Anterior cingulate cortex (tissue), 58 donors: Measurements from ENCODE around the gene LIPK.
A peak's percentile ranks its signal among the peaks of the same experiment; 100 is the strongest.
"Not testable (repeated sequence)": the region's sequence is repeated elsewhere in the genome, so short reads cannot be mapped to it uniquely, and the experiment has no call there.

Source experiments
- DNase-seq, 58 donors: peaks; one replicate each; lab custom pipeline; 2025; lab: John Stamatoyannopoulos, UW

Gene LIPK, protein sequence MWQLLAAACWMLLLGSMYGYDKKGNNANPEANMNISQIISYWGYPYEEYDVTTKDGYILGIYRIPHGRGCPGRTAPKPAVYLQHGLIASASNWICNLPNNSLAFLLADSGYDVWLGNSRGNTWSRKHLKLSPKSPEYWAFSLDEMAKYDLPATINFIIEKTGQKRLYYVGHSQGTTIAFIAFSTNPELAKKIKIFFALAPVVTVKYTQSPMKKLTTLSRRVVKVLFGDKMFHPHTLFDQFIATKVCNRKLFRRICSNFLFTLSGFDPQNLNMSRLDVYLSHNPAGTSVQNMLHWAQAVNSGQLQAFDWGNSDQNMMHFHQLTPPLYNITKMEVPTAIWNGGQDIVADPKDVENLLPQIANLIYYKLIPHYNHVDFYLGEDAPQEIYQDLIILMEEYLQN

DNA sequence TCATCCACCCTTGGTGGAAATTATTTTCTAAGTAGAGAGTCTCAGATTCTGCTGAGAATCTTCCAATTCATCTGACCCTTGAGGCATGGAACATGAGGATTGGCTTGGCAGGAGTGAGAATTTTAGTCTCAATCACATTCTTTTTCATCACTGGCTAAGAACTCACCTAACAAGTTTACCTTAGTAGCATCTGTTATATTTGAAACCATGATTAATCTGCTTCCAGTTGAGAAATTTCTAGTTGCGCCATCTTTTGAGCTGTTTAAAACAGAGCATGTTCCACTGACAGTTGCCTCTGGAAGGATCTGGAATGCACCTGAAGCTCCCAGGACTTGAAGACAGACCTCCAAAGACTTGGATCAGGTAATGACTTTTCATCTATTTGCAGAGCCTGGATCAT is at the start of gene LIPK:
TSS of gene LIPK (plus strand) at position 292 of the 400 bp plus-strand sequence. CDS start 18,295 bp downstream, outside the sequence.
- no peak for DNase-seq

DNA sequence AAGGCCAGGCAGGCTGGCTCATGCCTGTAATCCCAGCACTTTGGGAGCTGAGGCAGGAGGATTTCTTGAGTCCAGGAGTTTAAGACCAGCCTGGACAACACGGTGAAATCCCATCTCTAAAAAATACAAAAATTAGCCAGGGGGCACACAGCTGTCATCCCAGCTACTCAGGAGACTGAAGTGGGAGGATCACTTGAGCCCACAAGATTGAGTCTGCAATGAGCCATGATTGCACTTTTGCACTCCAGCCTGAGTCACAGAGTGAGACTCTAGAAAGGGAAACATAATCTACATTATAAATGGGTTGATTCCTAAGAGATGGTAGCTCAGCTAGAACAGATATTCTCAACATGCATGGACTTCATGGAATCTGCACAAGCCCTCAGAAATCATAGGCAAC is 48.1 kb upstream of the LIPK start:
- no peak for DNase-seq

DNA sequence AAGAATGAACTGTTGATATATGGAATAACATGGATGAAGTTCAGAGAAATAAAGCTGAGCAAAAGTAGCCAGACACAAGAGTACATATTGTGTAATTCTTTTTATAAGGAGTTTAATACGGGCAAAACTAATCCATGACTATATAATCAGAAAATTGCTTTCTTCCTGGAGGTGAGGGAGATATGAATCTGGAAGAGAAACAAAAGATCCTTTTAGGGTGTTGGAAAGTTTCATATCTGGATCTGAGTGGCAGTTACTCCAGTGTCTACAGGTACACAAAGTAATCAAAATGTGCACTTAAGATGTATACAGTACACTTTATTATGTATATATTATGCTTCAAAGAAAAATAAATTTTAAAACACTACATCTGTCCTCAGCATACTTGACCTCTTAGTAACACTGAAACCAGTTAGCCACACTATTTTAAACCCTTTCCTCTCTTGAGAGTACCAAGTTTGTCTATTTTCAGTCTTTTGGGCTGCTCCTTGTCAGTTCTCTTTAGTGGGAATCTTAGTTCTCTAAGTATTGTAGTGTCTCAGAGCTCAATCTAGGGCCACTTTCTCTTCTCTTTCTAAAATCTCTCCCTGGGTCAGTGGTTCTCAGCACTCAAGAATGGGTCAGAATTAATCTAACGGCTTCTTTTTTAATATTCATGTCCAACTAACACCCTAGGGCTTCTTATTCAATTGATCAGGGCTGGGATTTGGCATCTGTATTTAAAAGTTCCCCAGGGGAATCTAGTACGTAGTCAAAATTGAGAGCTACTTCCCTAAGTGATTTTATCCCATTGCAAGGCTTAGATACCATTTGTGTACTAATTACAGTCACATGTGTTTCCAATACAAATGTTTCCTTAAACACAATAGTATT is 46.1 kb upstream of the LIPK start:
- DNase-seq, result no peak

DNA sequence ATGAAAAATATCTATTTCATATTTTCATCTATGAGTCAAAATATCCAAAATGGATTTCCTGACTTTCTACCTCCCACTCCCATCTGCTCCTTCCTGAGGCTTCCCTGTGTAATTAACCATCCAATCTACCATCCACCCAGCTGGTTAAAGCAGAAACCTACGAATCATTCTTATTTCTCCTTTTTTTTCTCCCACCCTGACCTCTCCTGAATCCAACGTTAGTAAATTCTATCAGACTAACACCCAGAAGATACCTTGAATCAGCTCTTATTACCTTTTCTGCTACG is 45.5 kb upstream of the LIPK start:
- DNase-seq, result no peak

DNA sequence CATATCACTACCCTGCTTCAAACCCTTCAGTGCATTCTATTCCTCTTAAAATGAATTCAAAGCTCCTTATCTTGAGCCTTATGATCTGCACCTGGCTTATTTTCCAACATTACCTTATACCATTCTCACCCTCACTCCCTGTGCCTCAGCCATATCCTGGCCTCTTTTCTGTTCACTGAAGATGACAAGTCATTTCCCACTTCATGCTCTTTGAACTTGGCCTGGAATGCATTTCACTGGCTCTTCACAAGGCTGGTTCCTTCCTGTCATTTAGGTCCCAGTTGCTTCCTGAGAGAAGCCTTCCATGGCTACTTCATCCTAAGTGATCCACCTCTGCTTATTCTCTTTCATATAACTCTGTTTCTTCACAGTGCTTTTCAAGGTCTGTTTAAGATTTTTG is 45.0 kb upstream of the LIPK start:
- no peak for DNase-seq

DNA sequence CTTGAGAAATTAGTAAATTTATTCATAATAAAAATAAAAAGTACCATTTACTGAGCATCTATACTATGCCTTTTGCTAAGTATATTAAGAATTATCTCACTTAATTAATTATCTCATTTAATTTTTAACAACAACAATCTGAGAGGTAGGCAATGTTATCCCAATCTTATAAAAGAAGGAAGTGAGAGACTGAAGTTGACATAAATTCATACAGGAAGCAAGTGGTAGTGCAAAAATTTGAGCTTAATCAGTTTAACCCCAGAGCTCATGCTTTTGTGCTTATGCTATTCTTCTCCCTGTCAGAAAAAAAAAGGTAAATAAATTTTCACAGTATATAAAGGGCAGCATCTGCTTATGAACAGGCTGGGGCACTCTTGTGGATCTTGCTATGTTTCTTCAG is 44.5 kb upstream of the LIPK start:
- no peak for DNase-seq

DNA sequence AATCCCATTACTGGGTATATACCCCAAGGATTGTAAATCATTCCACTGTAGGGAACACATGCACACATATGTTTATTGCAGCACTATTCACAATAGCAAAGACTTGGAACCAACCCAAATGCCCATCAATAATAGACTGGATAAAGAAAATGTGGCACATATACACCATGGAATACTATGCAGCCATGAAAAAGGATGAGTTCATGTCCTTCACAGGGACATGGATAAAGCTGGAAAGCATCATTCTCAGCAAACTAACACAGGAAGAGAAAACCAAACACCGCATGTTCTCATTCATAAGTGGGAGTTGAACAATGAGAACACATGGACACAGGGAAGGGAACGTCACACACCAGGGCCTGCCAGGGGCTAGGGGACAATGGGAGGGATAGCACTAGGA is 42.9 kb upstream of the LIPK start:
- not testable (repeated sequence) for DNase-seq

DNA sequence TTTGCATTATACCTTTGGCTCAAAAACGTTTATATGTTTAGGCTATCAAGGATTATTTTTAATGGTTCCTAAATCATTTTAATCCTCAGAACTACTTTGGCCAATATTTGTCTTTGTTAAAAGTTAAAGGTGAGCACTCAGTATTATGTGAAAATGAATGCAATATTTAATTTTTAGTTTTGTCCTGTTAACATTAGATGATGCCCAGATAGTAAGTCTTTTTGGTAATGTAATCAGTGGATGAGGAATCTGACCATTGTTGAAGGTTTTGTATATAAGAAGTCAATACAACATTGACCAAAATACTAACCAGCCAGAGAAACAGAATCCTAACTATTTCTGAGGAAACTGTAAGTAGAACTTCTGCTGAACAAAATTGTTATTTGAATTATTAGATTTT is 41.9 kb upstream of the LIPK start, which contains the start of gene LIPF:
TSS of gene LIPF (plus strand) at position 301 of the 400 bp plus-strand sequence. CDS start 2,856 bp downstream, outside the sequence.
- DNase-seq, result no peak

DNA sequence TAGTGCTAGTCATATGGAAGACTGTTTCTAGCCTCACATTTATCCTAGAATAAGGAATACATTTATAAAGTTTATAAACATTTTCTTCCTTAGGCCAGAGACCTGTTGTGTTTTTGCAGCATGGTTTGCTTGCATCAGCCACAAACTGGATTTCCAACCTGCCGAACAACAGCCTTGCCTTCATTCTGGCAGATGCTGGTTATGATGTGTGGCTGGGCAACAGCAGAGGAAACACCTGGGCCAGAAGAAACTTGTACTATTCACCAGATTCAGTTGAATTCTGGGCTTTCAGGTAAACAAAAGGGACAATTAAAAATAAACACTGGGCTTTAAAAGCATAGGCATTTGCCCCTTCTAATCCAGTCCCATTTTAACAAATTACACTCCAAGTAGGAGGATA is 37.6 kb upstream of the LIPK start:
- no peak for DNase-seq

DNA sequence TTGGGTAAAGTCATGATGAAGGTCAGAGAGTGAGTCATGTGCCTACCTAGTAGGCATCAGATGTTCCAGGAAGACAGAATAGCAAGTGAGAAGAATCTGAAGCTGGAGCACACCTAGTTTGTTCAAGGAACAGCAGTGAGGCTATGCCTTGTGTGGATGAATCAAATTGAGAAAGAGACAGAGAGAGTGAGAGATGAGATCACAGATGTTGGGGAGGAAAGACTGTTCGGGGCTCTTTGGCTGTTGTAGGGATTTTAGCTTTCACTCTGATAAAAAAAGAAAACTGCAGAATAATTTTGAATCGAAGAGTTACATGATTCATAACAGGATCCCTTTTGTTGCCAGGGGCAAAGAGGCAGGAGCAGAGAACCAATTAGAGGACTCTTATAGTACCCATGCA is 35.6 kb upstream of the LIPK start:
- DNase-seq, result peak in 1 of 58 donors; percentile 2

DNA sequence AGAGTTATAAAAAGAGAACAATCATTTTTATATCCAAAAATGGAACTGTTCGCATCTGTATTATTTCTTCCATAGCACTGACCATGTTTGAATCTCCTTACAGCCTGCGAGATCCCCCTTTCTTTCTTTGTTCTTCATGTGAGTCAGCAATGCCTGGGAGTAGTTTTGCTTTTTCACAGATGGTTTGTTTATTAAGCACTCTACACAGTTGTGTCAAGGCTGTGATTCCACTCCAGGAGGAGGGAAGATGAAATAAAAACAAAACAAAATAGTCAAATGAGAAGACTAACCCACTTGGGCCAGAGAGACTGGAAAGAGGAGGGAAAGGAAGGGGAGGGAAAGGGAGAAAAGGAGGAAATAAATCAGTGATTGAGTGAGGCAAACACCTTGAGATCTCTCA is 34.0 kb upstream of the LIPK start:
- DNase-seq, result no peak

DNA sequence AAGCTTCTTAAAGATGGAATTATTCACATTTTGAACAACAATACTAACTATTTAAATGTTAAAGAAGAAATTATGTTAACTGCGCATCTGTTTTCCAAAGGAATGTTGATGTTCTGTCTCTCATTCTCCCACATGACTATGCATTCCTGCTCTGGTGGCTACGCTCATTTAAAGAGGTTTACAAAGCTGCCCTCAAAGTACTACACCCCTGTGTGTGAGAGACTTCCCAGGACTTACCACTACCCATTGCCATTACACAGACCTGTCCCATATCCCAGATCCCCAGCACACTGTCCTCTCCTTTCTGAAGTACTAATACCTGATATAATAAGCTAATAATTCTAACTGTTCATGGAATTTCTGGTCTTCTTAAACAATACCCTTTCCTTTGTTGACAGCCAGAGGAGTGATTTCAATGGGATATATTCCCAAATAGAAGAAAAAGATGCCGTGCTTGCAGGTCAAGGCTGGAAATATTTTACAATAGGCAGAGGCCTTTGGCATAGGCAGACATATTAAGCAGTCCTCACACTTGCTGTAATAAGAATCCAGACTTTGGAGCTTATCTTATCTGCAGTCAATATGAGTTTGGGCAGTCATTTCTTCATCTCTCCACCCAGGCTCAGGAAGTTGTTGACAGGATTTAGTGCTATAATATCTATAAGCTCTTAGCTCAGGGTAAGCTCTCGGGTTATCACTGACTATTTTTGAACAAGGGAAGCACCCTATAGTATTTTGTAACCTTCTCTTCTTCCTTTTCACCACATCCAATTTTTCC is 29.6 kb upstream of the LIPK start:
- no peak for DNase-seq

DNA sequence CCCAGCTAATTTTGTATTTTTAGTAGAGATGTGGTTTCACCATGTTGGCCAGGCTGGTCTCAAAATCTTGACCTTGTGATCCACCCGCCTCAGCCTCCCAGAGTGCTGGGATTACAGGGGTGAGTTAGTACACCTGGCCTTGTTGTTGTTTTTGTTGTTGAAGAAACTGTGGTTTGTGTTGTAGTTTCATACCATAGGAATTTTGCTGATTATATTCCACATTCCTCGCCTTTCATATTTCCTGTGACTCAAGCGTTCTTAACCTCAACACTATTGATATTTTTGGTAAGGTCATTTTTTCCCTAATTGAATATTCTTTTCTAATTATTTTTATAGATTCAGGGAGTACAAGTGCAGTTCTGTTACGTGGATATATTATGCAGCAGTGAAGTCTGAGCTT is 25.1 kb upstream of the LIPK start:
- no peak for DNase-seq

DNA sequence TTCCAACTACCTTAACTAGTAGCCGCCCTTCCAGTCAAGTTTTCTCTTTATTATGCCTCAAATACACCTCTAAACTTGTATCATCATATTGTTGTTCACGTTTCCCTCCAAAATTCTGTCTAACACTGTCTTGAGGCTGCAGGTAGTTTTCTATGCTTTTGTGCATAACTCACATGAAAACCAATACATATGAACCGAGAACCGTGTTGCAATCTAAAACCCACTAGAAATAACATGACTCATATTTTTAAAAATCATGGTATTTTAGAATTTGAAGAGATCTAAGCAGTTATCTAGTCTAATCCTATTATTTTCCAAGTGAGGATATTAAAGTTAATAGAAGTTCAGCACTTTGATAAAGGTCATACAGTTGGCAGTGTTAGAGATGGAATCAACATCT is 23.6 kb upstream of the LIPK start:
- DNase-seq, result no peak

DNA sequence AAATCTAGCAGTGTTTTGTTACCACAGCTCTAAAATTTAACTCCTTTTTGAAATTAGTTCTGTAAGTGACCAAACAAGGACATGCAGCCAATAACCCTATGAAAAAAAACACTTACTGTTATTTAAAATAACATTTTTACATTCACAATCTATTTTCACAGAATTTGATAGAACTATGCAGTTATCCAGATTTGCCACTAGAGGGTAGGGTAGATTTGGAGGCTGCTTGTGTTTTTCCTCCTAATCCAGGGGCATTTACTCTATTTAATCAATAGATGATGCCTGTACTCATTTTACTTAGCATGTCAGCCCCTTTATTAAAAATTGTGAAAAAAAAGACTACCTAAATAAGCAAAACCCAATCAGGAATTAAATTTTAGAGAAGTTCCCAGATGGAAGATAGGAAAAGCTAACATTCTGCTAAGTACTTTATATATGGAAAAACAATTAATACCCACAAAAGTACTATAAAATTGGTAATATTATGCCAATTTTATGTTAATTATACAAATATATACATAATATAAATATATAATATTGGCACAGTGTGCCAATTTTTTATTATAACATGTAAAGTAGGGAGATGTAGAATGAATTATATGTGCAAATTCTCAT is 18.1 kb upstream of the LIPK start:
- DNase-seq, result peak in 1 of 58 donors; percentile 1

DNA sequence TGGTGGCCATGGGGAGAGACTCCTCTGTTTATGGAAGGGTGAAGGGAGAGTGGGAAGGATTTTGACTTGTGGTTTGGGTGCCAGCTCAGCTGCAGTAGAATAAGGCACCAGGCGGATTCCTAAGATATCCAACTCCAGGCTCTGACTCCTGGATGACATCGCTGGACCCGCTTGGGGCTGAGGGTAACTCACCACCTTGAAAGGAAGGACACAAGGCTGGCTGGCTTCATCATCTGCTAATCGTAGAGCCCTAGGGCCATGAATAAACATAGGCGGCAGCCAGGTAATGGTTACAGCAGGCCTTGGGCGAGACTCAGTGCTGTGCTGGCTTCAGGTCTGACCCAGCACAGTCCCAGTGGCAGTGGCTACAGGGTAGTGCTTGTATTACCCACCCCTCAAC is 16.7 kb upstream of the LIPK start:
- DNase-seq, result no peak

DNA sequence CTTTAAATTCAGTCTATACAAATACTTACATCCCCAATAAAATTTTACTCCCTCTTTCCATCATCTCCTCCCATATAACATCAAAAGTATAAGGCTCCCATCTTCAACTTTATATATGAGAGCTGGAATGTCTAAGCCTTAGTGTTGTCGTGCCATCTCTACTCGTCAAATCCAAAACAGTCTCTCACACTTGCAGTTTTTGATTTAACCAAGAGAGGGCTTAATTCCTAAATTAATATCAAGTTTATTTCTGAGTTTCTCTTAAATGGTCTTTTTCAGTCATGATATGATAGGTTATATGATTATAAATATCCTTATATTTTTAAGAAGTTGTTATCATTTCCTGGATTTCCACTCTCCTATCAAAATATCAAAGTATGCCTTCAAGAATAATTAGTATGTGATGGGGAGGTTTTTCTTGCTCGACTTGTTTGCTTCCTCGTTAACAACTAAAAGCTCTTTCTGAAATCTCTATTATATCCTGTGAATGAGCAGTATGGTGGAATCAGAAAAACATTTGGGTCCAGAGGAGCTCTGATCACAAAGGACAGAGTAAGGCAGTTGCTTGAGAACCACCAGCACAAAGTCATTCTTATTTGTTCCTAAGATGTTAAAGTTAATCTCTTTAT is 12.5 kb upstream of the LIPK start:
- DNase-seq, result no peak

DNA sequence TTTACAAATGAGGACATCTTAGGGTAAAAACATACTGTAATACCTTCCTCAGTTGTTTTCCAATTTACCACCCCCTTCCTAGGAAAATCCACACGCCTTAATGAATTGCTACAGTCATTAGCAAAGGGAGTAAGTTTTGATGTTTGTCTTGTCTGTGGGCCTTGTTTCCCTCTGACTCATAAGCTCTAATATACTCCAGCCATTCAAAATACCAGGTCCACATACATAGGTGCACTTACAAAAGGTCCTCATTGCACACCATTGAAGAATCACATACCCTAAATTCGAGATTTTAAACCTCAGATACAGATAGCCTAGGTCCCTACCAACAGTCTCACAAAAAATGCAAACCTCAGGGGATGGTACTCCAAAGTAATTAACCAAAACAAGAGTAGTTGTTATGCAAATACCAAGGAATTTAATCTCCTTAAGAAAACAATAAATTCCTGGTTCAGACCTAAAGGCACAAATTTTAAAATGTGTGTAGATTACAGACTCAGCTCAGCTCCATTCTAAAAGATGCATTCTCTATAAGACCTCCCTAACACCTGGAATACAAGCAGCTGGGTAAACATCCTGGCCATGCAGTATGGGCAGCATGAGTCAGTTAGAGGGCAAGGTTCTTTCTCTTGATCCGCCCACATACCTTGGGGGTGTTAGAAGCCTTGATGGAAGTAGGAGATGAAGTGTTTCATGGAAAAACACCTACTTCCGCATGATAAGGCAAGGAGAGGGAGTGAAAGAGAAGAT is 3.0 kb upstream of the LIPK start:
- no peak for DNase-seq

DNA sequence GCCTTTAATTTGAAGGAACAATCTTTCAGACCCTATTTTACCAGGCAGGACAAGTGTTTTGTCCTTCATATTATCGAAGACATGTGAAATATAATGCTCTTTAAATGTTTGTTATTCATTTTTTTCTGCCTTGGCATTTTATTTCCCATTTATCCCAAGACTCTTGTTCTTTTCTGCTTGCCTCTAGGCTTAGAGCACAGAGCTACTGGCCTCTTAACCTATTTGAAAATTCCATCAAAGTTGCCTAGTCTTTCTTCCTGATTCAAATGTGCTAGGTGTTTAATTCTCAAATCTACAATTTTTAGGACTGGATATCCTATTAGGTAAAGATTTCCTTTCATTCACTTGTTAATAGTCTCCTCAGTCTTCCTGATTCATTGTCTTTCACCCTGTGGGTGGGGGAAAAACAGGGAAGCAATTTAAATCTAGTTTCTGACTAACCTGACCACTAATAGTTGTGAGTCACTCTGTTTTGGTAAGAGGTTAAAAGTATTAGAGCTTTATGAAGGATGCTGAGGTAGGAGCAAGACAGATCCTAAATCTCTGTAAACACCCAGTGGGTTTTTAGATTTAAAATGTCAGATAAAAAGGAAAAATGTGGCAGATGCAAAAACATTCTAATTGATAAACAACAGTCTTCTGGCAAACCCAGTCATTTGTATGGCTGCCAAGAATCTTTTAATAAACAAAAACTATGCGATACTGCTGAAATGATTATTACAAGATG is 1.5 kb downstream of the LIPK start:
- DNase-seq, result no peak
